GM19193 (cell line): Measurements from ENCODE around the gene ZNF414.
A peak's percentile ranks its signal among the peaks of the same experiment; 100 is the strongest.

Experiments used
- POLR2A ChIP-seq: IDR thresholded peaks from 4 replicates; pipeline ENCODE4 v1.6.1; 2011; ENCODE audit not compliant: insufficient read depth, insufficient read length; ENCODE audit errors: extremely low read depth

The ZNF414 gene

DNA sequence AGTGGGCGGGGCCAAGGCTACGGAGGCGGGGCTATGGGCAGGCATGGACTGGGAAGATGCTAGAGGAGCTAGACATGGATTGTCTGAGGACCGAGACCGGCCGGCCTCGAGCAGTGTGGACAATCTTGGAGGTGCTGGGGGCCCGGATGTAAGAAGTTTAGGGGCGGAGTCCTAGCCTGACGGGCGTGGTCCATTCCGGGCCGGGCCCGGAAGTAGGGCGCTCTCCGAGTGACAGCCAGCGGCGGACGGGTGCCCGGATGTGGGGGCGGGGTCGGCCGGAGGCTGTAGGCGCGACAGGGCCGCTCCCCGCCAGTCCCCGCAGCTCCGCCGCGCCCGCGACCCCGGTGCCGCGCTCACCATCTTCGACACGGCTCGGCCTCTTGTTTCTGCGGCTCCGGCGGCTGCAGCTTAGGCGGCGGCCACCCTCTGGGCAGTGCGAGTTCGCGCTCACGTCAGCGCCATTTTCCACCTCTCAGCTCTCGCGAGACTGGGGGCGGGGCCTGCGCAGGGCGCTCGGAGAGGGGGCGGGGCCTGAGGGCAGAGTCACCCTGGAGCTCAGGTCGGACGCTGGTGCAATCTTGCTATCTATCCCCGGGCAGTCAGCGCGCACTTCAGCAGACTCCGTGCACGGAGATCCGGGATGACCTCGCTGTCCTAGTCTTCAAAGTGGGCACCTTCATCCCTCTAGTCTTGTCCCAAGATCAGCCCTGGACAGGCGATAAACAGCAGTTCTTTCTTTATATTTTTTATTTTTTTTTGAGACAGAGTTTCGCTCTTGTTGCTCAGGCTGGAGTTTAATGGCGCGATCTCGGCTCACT lies at the start of gene ZNF414:
TSS of gene ZNF414 (minus strand) at position 481 of the 818 bp plus-strand sequence. CDS start at position 360, 121 bp downstream.
- peak; percentile 91 for TF ChIP-seq POLR2A

DNA sequence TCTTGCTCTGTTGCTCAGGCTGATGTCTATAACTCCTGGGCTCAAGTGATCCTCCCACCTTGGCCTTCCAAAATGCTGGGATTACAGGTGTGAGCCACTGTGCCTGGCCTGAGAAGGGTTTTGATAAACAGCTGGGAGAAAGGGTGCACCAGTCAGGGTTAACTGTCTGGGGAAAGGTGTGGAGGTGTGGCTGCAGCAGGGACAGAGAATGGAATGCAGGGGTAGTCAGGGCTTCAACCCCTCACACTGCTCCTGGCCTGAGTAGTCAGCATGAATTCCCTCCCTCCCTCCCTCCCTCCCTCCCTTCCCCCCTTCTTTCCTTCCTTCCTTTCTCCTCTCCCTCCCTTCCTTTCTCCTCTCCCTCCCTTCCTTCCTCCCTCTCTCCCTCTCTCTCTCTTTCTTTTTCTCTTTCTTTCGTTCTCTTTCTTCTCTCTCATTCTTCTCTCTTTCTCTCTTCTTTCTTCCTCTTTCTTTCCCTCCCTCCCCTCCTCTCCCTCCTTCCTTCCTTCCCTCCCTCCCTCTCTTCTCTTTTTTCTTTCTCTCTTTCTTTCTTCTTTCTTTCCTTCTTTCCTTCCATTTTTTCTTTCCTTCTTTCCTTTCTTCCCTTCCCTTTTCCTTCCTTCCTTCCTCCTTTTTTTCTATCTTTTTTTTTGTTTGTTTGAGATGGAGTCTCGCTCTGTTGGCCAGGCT lies 47.3 kb upstream of the ZNF414 start:
- no peak for TF ChIP-seq POLR2A

GRCh38 chr19:8558325-8558724 lies 44.4 kb upstream of the ZNF414 start:
- no peak for TF ChIP-seq POLR2A

- TF ChIP-seq POLR2A: no peak
Measured at GRCh38 chr19:8557642-8558238, 43.8 kb upstream of the ZNF414 start.

GRCh38 chr19:8552810-8553209 lies 38.8 kb upstream of the ZNF414 start:
- no peak for TF ChIP-seq POLR2A

GRCh38 chr19:8550070-8550469 lies 36.1 kb upstream of the ZNF414 start:
- TF ChIP-seq POLR2A: no peak

DNA sequence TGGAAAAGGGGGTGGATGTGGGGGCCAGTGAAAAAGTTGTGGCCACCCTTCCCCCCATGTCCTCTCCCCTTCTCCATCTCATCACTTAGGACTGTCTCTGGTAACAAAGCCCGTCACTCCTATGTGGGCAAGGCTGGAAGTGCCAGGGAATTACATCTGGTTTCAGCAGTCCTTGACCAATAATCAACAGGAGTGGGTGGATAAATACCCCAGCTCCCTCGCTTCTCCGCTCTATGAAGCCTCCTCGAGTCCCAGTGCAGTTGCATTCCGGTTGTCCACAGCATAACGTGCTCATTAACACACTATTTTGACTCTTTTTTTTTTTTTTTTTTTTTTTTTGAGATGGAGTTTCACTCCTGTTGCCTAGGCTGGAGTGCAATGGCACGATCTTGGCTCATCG lies 31.8 kb upstream of the ZNF414 start:
- TF ChIP-seq POLR2A: no peak

DNA sequence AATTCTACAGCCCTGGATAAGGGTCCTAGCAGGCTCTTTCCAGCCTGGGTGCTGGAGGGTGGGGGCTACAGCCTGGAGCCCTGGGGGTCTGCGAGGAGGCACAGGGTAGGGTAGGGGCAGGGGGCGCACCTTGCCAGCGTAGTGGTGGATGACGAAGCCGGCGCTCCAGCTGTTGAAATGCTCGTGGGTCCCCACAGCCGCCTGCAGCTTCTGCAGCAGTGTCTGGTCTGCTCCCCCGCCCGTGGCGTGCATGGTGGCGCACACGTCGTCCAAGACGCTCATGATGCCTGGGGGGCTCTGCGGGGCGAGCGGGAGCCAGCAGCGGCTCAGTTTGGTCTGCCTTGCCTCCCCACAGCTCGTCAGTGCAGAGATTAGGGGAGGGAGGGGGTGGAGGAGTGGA lies 30.2 kb upstream of the ZNF414 start:
- no peak for TF ChIP-seq POLR2A

GRCh38 chr19:8539621-8540149 lies 25.7 kb upstream of the ZNF414 start:
- TF ChIP-seq POLR2A: no peak

DNA sequence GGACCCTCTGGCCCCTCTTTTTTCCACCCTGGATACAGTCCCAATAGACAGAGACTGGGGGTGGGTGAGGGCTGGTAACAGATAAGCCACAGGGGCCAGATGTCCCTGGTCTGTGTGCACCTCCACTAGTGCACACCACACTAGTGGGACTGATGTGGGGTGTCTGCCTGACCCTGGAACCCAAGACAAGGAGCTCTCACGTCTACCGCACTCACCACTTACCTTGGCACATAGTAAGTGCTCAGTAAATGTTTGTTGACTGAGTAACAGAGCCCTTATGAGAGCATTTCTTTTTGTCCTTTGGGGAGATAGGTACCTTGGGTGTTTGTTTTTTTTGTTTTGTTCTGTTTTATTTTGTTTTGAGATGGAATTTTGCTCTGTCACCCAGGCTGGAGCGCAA lies 23.1 kb upstream of the ZNF414 start:
- no peak for TF ChIP-seq POLR2A

DNA sequence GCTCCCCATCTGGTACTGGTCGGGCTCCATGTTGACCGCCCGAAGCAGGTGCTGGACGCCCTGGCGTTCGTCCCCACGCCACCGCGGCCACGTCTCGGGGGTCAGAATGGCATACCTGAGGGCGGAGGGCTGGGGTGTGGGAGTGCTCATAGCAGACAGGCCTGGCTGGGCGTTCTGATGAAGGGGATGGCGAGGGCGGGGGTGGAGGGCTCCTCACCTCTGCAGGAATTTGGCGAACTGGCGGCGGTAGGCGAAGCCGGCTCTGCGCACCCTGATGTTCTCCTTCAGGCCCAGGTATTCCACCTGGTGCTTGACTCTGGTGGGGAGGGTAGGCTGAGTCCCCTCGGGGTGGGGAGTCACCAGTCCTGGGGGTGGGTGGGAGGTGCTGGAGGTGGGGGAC lies 22.3 kb upstream of the ZNF414 start:
- TF ChIP-seq POLR2A: no peak

DNA sequence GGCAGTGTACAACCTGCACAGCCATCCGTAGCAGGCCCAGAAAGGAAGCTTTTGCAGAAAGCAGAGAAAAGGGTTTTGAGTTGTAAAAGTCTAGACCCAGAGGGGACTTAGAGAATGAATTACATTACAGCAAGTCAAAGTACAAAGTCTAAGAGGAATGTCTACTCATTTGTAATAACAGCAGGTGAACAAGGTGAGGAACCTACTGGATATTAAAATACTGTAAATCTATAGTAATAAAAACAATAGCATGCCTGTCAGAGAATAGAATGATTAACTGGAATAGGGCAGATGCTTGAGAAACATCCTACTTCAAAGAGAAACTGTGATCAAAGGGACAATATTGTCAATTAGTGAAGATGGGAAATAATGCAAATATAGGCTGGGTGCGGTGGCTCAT lies 18.3 kb upstream of the ZNF414 start:
- no peak for TF ChIP-seq POLR2A

DNA sequence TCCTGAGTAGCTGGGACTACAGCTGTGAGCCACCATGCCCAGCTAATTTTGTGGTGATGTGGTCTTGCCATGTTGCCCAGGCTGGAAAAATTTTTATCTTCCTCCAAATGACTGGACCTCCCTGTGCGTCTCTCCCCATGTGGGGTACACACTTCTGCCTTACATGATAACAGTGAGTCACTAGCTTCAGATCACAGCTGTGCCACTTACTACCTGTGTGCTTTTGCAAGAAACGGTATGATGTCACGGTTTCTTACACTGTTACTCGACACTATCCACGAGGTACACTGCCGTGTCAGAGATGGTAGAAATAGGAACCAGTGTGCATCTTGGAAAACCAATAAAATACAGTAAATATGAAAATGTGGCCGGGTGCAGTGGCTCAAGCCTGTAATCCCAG lies 17.5 kb upstream of the ZNF414 start:
- TF ChIP-seq POLR2A: no peak

GRCh38 chr19:8530061-8530679 lies 16.2 kb upstream of the ZNF414 start:
- TF ChIP-seq POLR2A: no peak
